ENCODE data around the gene MAP3K19.

GRCh38 chr2:134933732-134934131 lies 113.5 kb downstream of the MAP3K19 start:
- TF ChIP-seq CTCF (IDR thresholded peaks at IDR 0.05), result no peak
- TF ChIP-seq POLR2A (IDR thresholded peaks at IDR 0.05), result no peak
